ENCODE data around the gene MRPS9. TPM values are rescaled to one million over a fixed set of nuclear protein-coding genes. Genes with fewer than 3 reads are reported as not detected.

Gene MRPS9
- total and polyA plus RNA-seq, 9 of the 15 experiments (the other 6 are each of a cell fraction or from before 2014, with no cell fraction given), result 46.2 to 143 (median 65.6) TPM

- WGBS (ENCODE audit: insufficient coverage, low coverage, missing lambda C conversion rate), result 90% methylated on average over 5 of the region's 5 CpGs
These were observed 52.2 kb downstream of the MRPS9 start for GRCh38 chr2:105090091-105090490.

More at GRCh38 chr2:105090091-105090490, 52.2 kb downstream of the MRPS9 start:
- no peak for DNase-seq (ENCODE audit: extremely low read depth in 1 of 4, low spot score in 3 of 4)
- Histone ChIP-seq H3K79me2 (ENCODE audit: control insufficient read depth, insufficient read depth, low read length) (no peaks in the 10 kb centered on the region), H2AFZ (ENCODE audit: low read depth, low read length) (no peak overlapping the region), H3K9me1 (ENCODE audit: control insufficient read depth, insufficient read depth, low read length) (no peaks in the 10 kb centered on the region), H3K9ac (ENCODE audit: insufficient read depth in 1 of 2, low read depth in 2 of 2, low read length in 2 of 2) (no peak overlapping the region), H4K20me1 (replicated peaks; ENCODE audit: control insufficient read depth, insufficient read depth, low read length) (no peaks in the 10 kb centered on the region), H3K4me1 (replicated peaks in 1 of 2; ENCODE audit: control insufficient read depth in 2 of 2, insufficient read depth in 2 of 2, low read length in 2 of 2) (no peaks in the 10 kb centered on the region), H3K4me3 (no peak overlapping the region), H3K27me3 (ENCODE audit: control insufficient read depth in 2 of 2, insufficient read depth in 2 of 2, low read length in 2 of 2) (no peaks in the 10 kb centered on the region), H3K36me3 (ENCODE audit: control insufficient read depth, insufficient read depth, low read length) (peaks cover 30% of the 10 kb centered on the region; the same call in 2 of the 3 replicates), H3K4me2 (ENCODE audit: insufficient read depth, low read length) (no peak overlapping the region), H3K9me3 (replicated peaks; ENCODE audit: control insufficient read depth, insufficient read depth, low read depth, low read length) (no peaks in the 10 kb centered on the region), H3K27ac (ENCODE audit: extremely low read depth, low read depth, low read length) (no peak overlapping the region)
- TF ChIP-seq ZFX (CRISPR knock-in tag; IDR thresholded peaks at IDR 0.05) (no peak), SNAPC5 (CRISPR knock-in tag; IDR thresholded peaks at IDR 0.05) (no peak), VEZF1 (CRISPR knock-in tag; IDR thresholded peaks at IDR 0.05) (no peak), SAFB (IDR thresholded peaks at IDR 0.05; ENCODE audit: borderline replicate concordance, low read depth, low read length) (no peak), ID3 (CRISPR knock-in tag; IDR thresholded peaks at IDR 0.05) (no peak), ID3 (tag; IDR thresholded peaks at IDR 0.05) (no peak), C11orf30 (IDR thresholded peaks at IDR 0.05; ENCODE audit: low read depth) (no peak)
- ChIA-PET POLR2A (interaction anchor here (0.5 kb wide), 1 partner anchor 654 kb away, joined by 3 read pairs; no protein-coding TSS in a partner anchor), CTCF (ENCODE audit: low intra/inter-chr PET ratio) (no interaction called here)
- no TSS peak for BruUV-seq (replicated peaks)
- in situ Hi-C loops (cut with MboI), result no loop called here
- ATAC-seq, result no peak
- intact Hi-C loops (cut with micrococcal nuclease), result no loop called here
- no peak for FAIRE-seq

Measured in K562 (cell line).